Liver (tissue), 9 donors: ENCODE results near the gene ACTR8. TPM values are rescaled to one million over a fixed set of nuclear protein-coding genes. Genes with fewer than 3 reads are reported as not detected.
A peak's percentile ranks its signal among the peaks of the same experiment; 100 is the strongest.

Source experiments
- DNase-seq: peaks from one replicate; pipeline ENCODE4 v3.0.0-alpha.2; 2017; ENCODE audit warnings: low spot score
- H3K27ac ChIP-seq, 2 donors: one replicate each; pipeline ENCODE4 v1.7.0; 2013; ENCODE audit warnings: inconsistent platforms in 2 of 2, low read length in 2 of 2, control low read depth in 1 of 2, low read depth in 1 of 2, mild to moderate bottlenecking in 1 of 2
- H3K27me3 ChIP-seq, 4 donors: one replicate each; pipeline versions ENCODE4 v1.6.1 to v1.7.0; 2013; ENCODE audit warnings: low read length in 3 of 4, inconsistent platforms in 1 of 4, mild to moderate bottlenecking in 1 of 4, moderate library complexity in 1 of 4; ENCODE audit not compliant: control insufficient read depth in 4 of 4, insufficient read depth in 4 of 4
- H3K36me3 ChIP-seq, 4 donors: one replicate each; pipeline versions ENCODE4 v1.6.1 to v1.7.0; 2013; ENCODE audit warnings: low read length in 3 of 4, mild to moderate bottlenecking in 3 of 4, low read depth in 1 of 4, moderate library complexity in 1 of 4; ENCODE audit not compliant: control insufficient read depth in 4 of 4, insufficient read depth in 3 of 4
- H3K4me1 ChIP-seq, 4 donors: one replicate each; pipeline versions ENCODE4 v1.6.1 to v1.7.0; 2013; ENCODE audit warnings: low read length in 3 of 4, mild to moderate bottlenecking in 3 of 4, moderate library complexity in 1 of 4; ENCODE audit not compliant: control insufficient read depth in 4 of 4, insufficient read depth in 4 of 4
- H3K4me3 ChIP-seq, 3 donors: one replicate each; pipeline versions ENCODE4 v1.6.1 to v1.7.0; 2013; ENCODE audit warnings: low read length in 3 of 3, control low read depth in 1 of 3, low read depth in 1 of 3, mild to moderate bottlenecking in 1 of 3
- H3K9ac ChIP-seq, 2 donors: one replicate each; pipeline ENCODE4 v1.7.0; 2013; ENCODE audit warnings: low read length in 2 of 2, mild to moderate bottlenecking in 2 of 2, moderate library complexity in 2 of 2, control low read depth in 1 of 2, low read depth in 1 of 2
- H3K9me3 ChIP-seq, 4 donors: one replicate each; pipeline versions ENCODE4 v1.6.1 to v1.7.0; 2013; ENCODE audit warnings: low read length in 3 of 4; ENCODE audit not compliant: control insufficient read depth in 4 of 4
- ATF3 ChIP-seq: IDR thresholded peaks from 2 replicates; pipeline ENCODE4 v1.6.1; 2016; ENCODE audit warnings: antibody characterized with exemption
- CTCF ChIP-seq: fragments of 150-350 bp; IDR thresholded peaks from 2 replicates; pipeline ENCODE4 v1.5.1; 2017; ENCODE audit warnings: improper control_type of control experiment, low read depth, low read length; ENCODE audit not compliant: missing input control
- EGR1 ChIP-seq, 2 donors: IDR thresholded peaks; 2 replicates each; pipeline ENCODE4 v1.6.1; 2016 to 2018; ENCODE audit warnings: antibody characterized with exemption in 2 of 2, low read depth in 2 of 2
- FOXA1 ChIP-seq: IDR thresholded peaks from 2 replicates; pipeline ENCODE4 v1.6.1; 2016; ENCODE audit warnings: antibody characterized with exemption
- FOXA2 ChIP-seq: IDR thresholded peaks from 2 replicates; pipeline ENCODE4 v1.6.1; 2016; ENCODE audit warnings: antibody characterized with exemption
- GABPA ChIP-seq, 2 donors: IDR thresholded peaks in 1 of 2; conservative IDR thresholded peaks in 1 of 2; 2 replicates each; pipeline ENCODE4 v1.6.1; 2016; ENCODE audit warnings: antibody characterized with exemption in 2 of 2, mild to moderate bottlenecking in 1 of 2, moderate library complexity in 1 of 2
- HNF4G ChIP-seq: IDR thresholded peaks from 2 replicates; pipeline ENCODE4 v1.6.1; 2016; ENCODE audit warnings: antibody characterized with exemption
- JUND ChIP-seq, 2 donors: IDR thresholded peaks; 2 replicates each; pipeline ENCODE4 v1.6.1; 2016; ENCODE audit warnings: antibody characterized with exemption in 2 of 2
- MAX ChIP-seq: IDR thresholded peaks from 2 replicates; pipeline ENCODE4 v1.6.1; 2016; ENCODE audit warnings: antibody characterized with exemption
- NR2F2 ChIP-seq: IDR thresholded peaks from 2 replicates; pipeline ENCODE4 v1.6.1; 2016; ENCODE audit warnings: antibody characterized with exemption
- RAD21 ChIP-seq, 2 donors: IDR thresholded peaks; 2 replicates each; pipeline ENCODE4 v1.6.1; 2016; ENCODE audit warnings: antibody characterized with exemption in 2 of 2, mild to moderate bottlenecking in 2 of 2
- REST ChIP-seq: IDR thresholded peaks from 2 replicates; pipeline ENCODE4 v1.6.1; 2016; ENCODE audit warnings: antibody characterized with exemption, mild to moderate bottlenecking
- SP1 ChIP-seq: IDR thresholded peaks from 2 replicates; pipeline ENCODE4 v1.6.1; 2018; ENCODE audit warnings: antibody characterized with exemption, mild to moderate bottlenecking
- TAF1 ChIP-seq: conservative IDR thresholded peaks from 2 replicates; pipeline ENCODE4 v1.6.1; 2016; ENCODE audit warnings: antibody characterized with exemption, mild to moderate bottlenecking
- YY1 ChIP-seq: IDR thresholded peaks from 2 replicates; pipeline ENCODE4 v1.6.1; 2016; ENCODE audit warnings: antibody characterized with exemption, mild to moderate bottlenecking
- ZBTB33 ChIP-seq: IDR thresholded peaks from 2 replicates; pipeline ENCODE4 v1.6.1; 2016; ENCODE audit warnings: antibody characterized with exemption
- WGBS: extraction: QIAGEN DNeasy Blood & Tissue Kit; methylation state at CpG from one replicate; pipeline ENCODE4 v1.1.7; 2013; 5-methylcytosine and 5-hydroxymethylcytosine counted together
- polyA plus RNA-seq, 2 donors: library from polyadenylated mRNA; stranded (reverse) in 1 of 2; unstranded in 1 of 2; fragments of 200-250 nt in 1 of 2; fragments of >200 nt in 1 of 2; fragmentation: Nextera tagmentation in 1 of 2; extraction: Ambion mirVana in 1 of 2; gene quantifications; one replicate each; pipeline versions ENCODE4 v1.2.1 to v1.2.3, GENCODE V29; 2013 to 2015
- total RNA-seq, 2 donors: library from RNA; depleted of rRNA; stranded (reverse); fragments of >200 nt; gene quantifications; one replicate each; pipeline ENCODE4 v1.2.3, GENCODE V29; 2014
- donor health status: healthy.
- donor health status: healthy.
- donor health status: healthy.
- donor health status: healthy.
- donor health status: healthy.

Gene ACTR8
- total and polyA plus RNA-seq, 4 donors = 3.2 to 16.7 (median 7.7) TPM

- TF ChIP-seq REST (no peak), ATF3 (no peak), FOXA2 (peak; percentile 49), RAD21 (IDR thresholded peaks at IDR 0.05) (peak in 1 of 2 donors; percentile 14), NR2F2 (no peak)
Observed at GRCh38 chr3:53859178-53859577, 22.8 kb downstream of the ACTR8 start (continued).

- TF ChIP-seq FOXA1 = no peak
- H3K9ac ChIP-seq = no peak overlapping the region
- H3K36me3 ChIP-seq = peaks cover 4 to 29% (median 15%) of the 10 kb centered on the region in 4 donors
- peaks cover 0 to 6% (median 3%) of the 10 kb centered on the region in 4 donors for H3K4me1 ChIP-seq
- 95% methylated on average over 7 of the region's 7 CpGs for WGBS
- DNase-seq = no peak
- H3K27ac ChIP-seq = no peak overlapping the region
- H3K4me3 ChIP-seq = no peak overlapping the region
- H3K27me3 ChIP-seq = no peaks in the 10 kb centered on the region
- no peaks in the 10 kb centered on the region for H3K9me3 ChIP-seq
Observed at GRCh38 chr3:53858096-53858741, 23.7 kb downstream of the ACTR8 start.

- no peak for DNase-seq
- Histone ChIP-seq H3K27ac (no peak overlapping the region), H3K9ac (no peak overlapping the region), H3K4me3 (no peak overlapping the region), H3K4me1 (peaks cover 0 to 6% (median 3%) of the 10 kb centered on the region in 4 donors), H3K9me3 (no peaks in the 10 kb centered on the region), H3K36me3 (peaks cover 2 to 25% (median 13%) of the 10 kb centered on the region in 4 donors), H3K27me3 (no peaks in the 10 kb centered on the region)
- WGBS = 89% methylated on average over 7 of the region's 7 CpGs
- TF ChIP-seq FOXA1 (no peak), MAX (no peak), SP1 (no peak), RAD21 (IDR thresholded peaks at IDR 0.05) (no peak), FOXA2 (no peak), JUND (IDR thresholded peaks at IDR 0.05) (no peak), EGR1 (IDR thresholded peaks at IDR 0.05; ENCODE audit: low read depth in 2 of 2) (no peak), NR2F2 (no peak), HNF4G (no peak)
Observed at GRCh38 chr3:53856964-53857363, 25.0 kb downstream of the ACTR8 start.

GRCh38 chr3:53850895-53851294 lies 31.1 kb downstream of the ACTR8 start:
- 70% methylated on average over 5 of the region's 5 CpGs for WGBS
- DNase-seq = no peak
- Histone ChIP-seq H3K36me3 (peaks cover 0 to 4% (median 2%) of the 10 kb centered on the region in 4 donors), H3K27me3 (no peaks in the 10 kb centered on the region), H3K4me1 (peaks cover 1 to 9% (median 4%) of the 10 kb centered on the region in 4 donors), H3K9me3 (no peaks in the 10 kb centered on the region), H3K4me3 (no peak overlapping the region), H3K27ac (no peak overlapping the region), H3K9ac (no peak overlapping the region)
- TF ChIP-seq ZBTB33 (no peak), FOXA2 (no peak), CTCF (no peak), TAF1 (no peak), NR2F2 (no peak), MAX (no peak), GABPA (IDR thresholded peaks at IDR 0.05 in 1 of 2, conservative IDR thresholded peaks at IDR 0.05 in 1 of 2) (no peak), ATF3 (no peak), YY1 (no peak), FOXA1 (no peak)
